GM04503 (cell line): Measurements from ENCODE around the gene PRKCQ.

Experiments
- DNase-seq: peaks from one replicate; pipeline ENCODE4 v3.0.0-alpha.2; 2012; ENCODE audit warnings: low read depth

The PRKCQ gene

GRCh38 chr10:6405713-6406112 lies 174.4 kb downstream of the PRKCQ start:
- DNase-seq: no peak

- no peak for DNase-seq
Observed at GRCh38 chr10:6404127-6405072, 175.7 kb downstream of the PRKCQ start.

GRCh38 chr10:6402960-6403359 lies 177.1 kb downstream of the PRKCQ start:
- no peak for DNase-seq

- no peak for DNase-seq
Observed at GRCh38 chr10:6402349-6402709, 177.7 kb downstream of the PRKCQ start.

GRCh38 chr10:6401558-6402348 lies 178.3 kb downstream of the PRKCQ start:
- no peak for DNase-seq

- DNase-seq: no peak
Observed at GRCh38 chr10:6400821-6401465, 179.1 kb downstream of the PRKCQ start.

- no peak for DNase-seq
Observed at GRCh38 chr10:6400331-6400730, 179.7 kb downstream of the PRKCQ start.

GRCh38 chr10:6399879-6400278 lies 180.2 kb downstream of the PRKCQ start:
- no peak for DNase-seq

- no peak for DNase-seq
Observed at GRCh38 chr10:6399231-6399741, 180.8 kb downstream of the PRKCQ start.

- DNase-seq: no peak
Observed at GRCh38 chr10:6398399-6398798, 181.7 kb downstream of the PRKCQ start.

- DNase-seq: peak; percentile 93
Observed at GRCh38 chr10:6396652-6397051, 183.4 kb downstream of the PRKCQ start.

- DNase-seq: no peak
Observed at GRCh38 chr10:6396226-6396625, 183.8 kb downstream of the PRKCQ start.

- DNase-seq: no peak
Observed at GRCh38 chr10:6395606-6396005, 184.5 kb downstream of the PRKCQ start.

GRCh38 chr10:6394084-6394483 lies 186.0 kb downstream of the PRKCQ start:
- DNase-seq: no peak

GRCh38 chr10:6393168-6393567 lies 186.9 kb downstream of the PRKCQ start:
- DNase-seq: no peak

GRCh38 chr10:6390213-6390845 lies 189.7 kb downstream of the PRKCQ start:
- no peak for DNase-seq

- no peak for DNase-seq
Observed at GRCh38 chr10:6388261-6388893, 191.7 kb downstream of the PRKCQ start.

GRCh38 chr10:6386960-6387359 lies 193.1 kb downstream of the PRKCQ start:
- DNase-seq: no peak

- DNase-seq: no peak
Observed at GRCh38 chr10:6386346-6386745, 193.7 kb downstream of the PRKCQ start.

GRCh38 chr10:6385665-6386064 lies 194.4 kb downstream of the PRKCQ start:
- peak; percentile 54 for DNase-seq

GRCh38 chr10:6384847-6385246 lies 195.2 kb downstream of the PRKCQ start:
- DNase-seq: no peak
